ENCODE data around the gene FGF4. TPM values are rescaled to one million over a fixed set of nuclear protein-coding genes. Genes with fewer than 3 reads are reported as not detected.

FGF4 gene
- total and polyA plus RNA-seq, 2 donors: 0.09 to 0.14 TPM

DNA sequence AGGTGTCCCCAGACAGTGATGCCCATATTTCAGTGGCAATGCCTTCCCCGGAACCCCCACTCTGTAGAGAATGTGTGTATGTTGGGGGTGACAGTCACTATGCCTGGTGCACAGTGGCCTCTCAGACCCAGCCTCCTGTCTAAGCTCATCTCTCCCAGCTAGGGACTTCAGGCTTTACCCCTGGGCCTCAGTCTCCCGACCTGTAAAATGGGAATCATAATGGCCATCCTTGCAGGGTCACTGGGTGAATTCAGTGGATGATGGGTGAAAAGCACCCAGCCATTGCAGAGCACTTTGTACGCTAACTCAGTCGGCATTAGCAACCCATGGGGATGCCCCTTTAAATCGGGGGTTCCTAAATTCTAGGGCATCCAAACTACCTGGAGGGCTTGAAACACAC, 25.1 kb upstream of the FGF4 start:
- peaks cover 0 to 2% of the 10 kb centered on the region in 2 donors for H3K27me3 ChIP-seq (ENCODE audit: control insufficient read depth in 2 of 2, insufficient read depth in 1 of 2, low read length in 1 of 2)
- no peak overlapping the region for H3K27ac ChIP-seq (ENCODE audit: low read depth in 1 of 2, low read length in 1 of 2)
- WGBS: 98% methylated on average over 5 of the region's 5 CpGs
- H3K36me3 ChIP-seq (ENCODE audit: control insufficient read depth in 2 of 2, insufficient read depth in 2 of 2, low read length in 1 of 2): no peaks in the 10 kb centered on the region
- H3K9me3 ChIP-seq (ENCODE audit: control insufficient read depth in 2 of 2, insufficient read depth in 1 of 2, low read length in 1 of 2): no peaks in the 10 kb centered on the region
- DNase-seq (ENCODE audit: low read depth in 6 of 9, low spot score in 9 of 9): no peak
- no peaks in the 10 kb centered on the region for H3K4me1 ChIP-seq (ENCODE audit: control insufficient read depth in 2 of 2, insufficient read depth in 2 of 2, low read length in 2 of 2)
- H3K4me3 ChIP-seq (ENCODE audit: low read length in 2 of 2): no peak overlapping the region

DNA sequence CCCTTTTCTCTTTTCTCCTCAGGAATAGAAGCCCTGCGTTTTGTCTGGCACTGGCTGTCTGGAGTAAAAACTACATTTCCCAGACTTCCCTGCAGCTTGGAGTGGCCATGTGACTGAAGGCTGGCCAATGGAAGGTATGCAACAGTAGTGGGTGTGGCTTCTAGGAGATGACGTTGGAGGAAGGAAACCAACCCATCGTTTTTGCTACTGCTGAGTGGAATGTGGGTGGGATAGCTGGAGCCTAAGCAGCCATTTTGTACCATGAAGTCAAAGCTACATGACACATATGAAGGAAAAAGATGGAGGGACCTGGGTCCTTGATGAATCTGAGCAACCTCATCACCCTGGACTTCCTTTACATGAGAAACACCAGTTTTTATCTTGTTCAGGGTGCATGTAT, 24.4 kb upstream of the FGF4 start:
- WGBS: 24% methylated on average over 3 of the region's 3 CpGs
- H3K27me3 ChIP-seq (ENCODE audit: control insufficient read depth in 2 of 2, insufficient read depth in 1 of 2, low read length in 1 of 2): no peaks in the 10 kb centered on the region
- peak in 3 of 9 donors; percentile 5 to 27 (median 8) for DNase-seq (ENCODE audit: low read depth in 6 of 9, low spot score in 9 of 9)
- H3K27ac ChIP-seq (ENCODE audit: low read depth in 1 of 2, low read length in 1 of 2): no peak overlapping the region
- no peaks in the 10 kb centered on the region for H3K9me3 ChIP-seq (ENCODE audit: control insufficient read depth in 2 of 2, insufficient read depth in 1 of 2, low read length in 1 of 2)
- no peaks in the 10 kb centered on the region for H3K36me3 ChIP-seq (ENCODE audit: control insufficient read depth in 2 of 2, insufficient read depth in 2 of 2, low read length in 1 of 2)
- H3K4me3 ChIP-seq (ENCODE audit: low read length in 2 of 2): no peak overlapping the region
- no peaks in the 10 kb centered on the region for H3K4me1 ChIP-seq (ENCODE audit: control insufficient read depth in 2 of 2, insufficient read depth in 2 of 2, low read length in 2 of 2)

DNA sequence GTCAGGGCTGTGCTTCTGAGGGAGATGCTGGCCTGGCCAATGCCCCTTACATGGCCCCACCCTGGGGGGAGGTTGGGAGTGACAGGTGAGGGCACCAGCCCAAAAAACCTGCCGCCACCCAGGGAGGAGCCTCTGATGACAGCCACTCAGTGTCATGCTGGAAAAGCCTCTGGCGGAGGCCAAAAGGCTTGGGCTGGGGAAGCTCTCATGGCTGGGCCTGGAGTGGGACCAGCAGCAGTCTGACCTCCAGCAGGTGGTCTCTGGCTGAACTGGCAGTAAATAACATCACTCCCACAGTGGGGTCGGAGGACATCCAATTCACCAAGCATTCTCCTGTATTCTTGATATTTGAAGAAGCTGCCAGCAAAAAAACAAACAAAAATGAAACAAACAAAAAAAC, 24.0 kb upstream of the FGF4 start:
- no peaks in the 10 kb centered on the region for H3K27me3 ChIP-seq (ENCODE audit: control insufficient read depth in 2 of 2, insufficient read depth in 1 of 2, low read length in 1 of 2)
- no peak overlapping the region for H3K27ac ChIP-seq (ENCODE audit: low read depth in 1 of 2, low read length in 1 of 2)
- H3K9me3 ChIP-seq (ENCODE audit: control insufficient read depth in 2 of 2, insufficient read depth in 1 of 2, low read length in 1 of 2): no peaks in the 10 kb centered on the region
- H3K4me1 ChIP-seq (ENCODE audit: control insufficient read depth in 2 of 2, insufficient read depth in 2 of 2, low read length in 2 of 2): no peaks in the 10 kb centered on the region
- WGBS: 93% methylated on average over 3 of the region's 3 CpGs
- DNase-seq (ENCODE audit: low read depth in 6 of 9, low spot score in 9 of 9): no peak
- H3K4me3 ChIP-seq (ENCODE audit: low read length in 2 of 2): no peak overlapping the region
- H3K36me3 ChIP-seq (ENCODE audit: control insufficient read depth in 2 of 2, insufficient read depth in 2 of 2, low read length in 1 of 2): no peaks in the 10 kb centered on the region

DNA sequence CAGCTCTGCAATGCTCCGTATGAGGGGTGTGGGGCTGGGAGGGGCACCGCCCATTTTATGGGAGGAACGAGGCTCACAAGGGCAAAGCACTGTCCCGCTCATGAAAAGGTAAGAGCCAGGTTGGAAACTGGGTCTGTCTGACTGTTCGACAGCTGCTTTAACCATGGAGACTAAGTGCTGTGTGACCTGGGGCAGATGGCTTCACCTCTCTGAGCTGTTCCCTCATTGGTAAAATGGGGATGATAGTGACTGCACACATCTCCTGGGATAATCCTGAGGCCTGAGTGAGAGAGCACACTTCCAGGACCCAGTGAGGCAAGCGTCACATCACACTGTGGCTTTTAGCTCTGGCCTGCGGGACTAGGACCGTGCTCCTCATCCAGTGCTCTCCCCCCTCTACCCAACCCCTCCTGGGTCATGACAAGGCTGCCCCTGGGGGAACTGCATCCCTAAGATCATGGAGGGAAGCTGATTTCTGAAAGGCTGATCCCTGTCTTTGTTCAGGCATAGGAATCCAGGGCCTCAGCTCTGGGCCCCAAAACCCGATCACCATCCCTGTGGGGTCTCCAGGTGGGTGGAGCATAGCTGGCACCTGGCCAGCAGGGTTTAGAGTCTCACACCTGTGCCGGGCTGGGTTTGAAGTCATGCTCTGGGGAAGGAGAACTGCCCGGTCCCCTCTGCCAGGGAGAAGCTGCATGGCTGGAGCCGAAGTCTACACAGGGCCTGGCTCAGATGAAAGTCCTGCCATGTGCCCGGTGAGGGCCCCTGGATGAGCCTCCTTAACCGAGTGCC, 22.8 kb upstream of the FGF4 start:
- no peaks in the 10 kb centered on the region for H3K27me3 ChIP-seq (ENCODE audit: control insufficient read depth in 2 of 2, insufficient read depth in 1 of 2, low read length in 1 of 2)
- H3K4me3 ChIP-seq (ENCODE audit: low read length in 2 of 2): no peak overlapping the region
- no peaks in the 10 kb centered on the region for H3K36me3 ChIP-seq (ENCODE audit: control insufficient read depth in 2 of 2, insufficient read depth in 2 of 2, low read length in 1 of 2)
- H3K9me3 ChIP-seq (ENCODE audit: control insufficient read depth in 2 of 2, insufficient read depth in 1 of 2, low read length in 1 of 2): no peaks in the 10 kb centered on the region
- 85% methylated on average over 14 of the region's 14 CpGs for WGBS
- H3K27ac ChIP-seq (ENCODE audit: low read depth in 1 of 2, low read length in 1 of 2): no peak overlapping the region
- no peak for DNase-seq (ENCODE audit: low read depth in 6 of 9, low spot score in 9 of 9)
- H3K4me1 ChIP-seq (ENCODE audit: control insufficient read depth in 2 of 2, insufficient read depth in 2 of 2, low read length in 2 of 2): no peaks in the 10 kb centered on the region

DNA sequence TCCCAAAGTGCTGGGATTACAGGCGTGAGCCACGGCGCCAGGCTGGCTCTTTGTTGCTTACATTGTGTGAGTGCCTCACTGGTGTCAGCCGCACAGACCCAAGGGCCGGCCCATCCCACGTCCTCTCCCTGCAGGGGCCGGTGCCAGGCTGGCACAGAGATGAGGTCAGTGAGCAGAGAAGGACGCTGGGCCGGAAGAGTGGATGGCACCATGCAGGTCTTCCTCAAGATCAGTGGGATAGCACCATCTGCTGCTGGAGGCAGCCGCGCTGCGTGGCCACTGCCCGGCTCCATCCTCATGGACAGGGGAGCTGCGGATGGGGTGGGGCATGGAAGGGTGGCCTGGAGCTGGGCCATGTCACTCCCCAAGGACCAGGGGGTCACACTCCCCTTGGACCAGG, 22.0 kb upstream of the FGF4 start:
- WGBS: 88% methylated on average over 14 of the region's 14 CpGs
- Histone ChIP-seq H3K27me3 (ENCODE audit: control insufficient read depth in 2 of 2, insufficient read depth in 1 of 2, low read length in 1 of 2) (no peaks in the 10 kb centered on the region), H3K4me1 (ENCODE audit: control insufficient read depth in 2 of 2, insufficient read depth in 2 of 2, low read length in 2 of 2) (no peaks in the 10 kb centered on the region), H3K36me3 (ENCODE audit: control insufficient read depth in 2 of 2, insufficient read depth in 2 of 2, low read length in 1 of 2) (no peaks in the 10 kb centered on the region), H3K9me3 (ENCODE audit: control insufficient read depth in 2 of 2, insufficient read depth in 1 of 2, low read length in 1 of 2) (no peaks in the 10 kb centered on the region), H3K4me3 (ENCODE audit: low read length in 2 of 2) (no peak overlapping the region), H3K27ac (ENCODE audit: low read depth in 1 of 2, low read length in 1 of 2) (no peak overlapping the region)
- no peak for DNase-seq (ENCODE audit: low read depth in 6 of 9, low spot score in 9 of 9)

DNA sequence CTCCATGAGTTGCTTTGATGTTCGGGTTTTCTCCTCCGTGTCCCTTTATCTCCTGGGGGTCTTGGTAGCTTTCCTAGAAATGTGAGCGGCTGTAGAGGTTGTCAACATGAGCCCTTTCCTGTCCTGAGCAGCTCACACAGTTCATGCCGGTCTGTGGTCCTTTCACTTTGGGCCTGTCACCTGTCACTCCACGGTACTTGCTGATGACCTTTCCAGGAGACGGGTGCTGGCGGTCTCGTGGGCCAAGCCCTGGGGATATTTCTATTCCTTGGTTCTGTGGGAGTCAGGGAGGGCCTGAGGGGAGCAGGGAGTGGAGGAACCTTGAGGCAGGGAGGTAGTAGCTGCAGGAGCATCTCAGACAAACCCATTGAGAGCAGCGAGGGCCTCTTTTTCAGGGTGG, 20.9 kb upstream of the FGF4 start:
- Histone ChIP-seq H3K36me3 (ENCODE audit: control insufficient read depth in 2 of 2, insufficient read depth in 2 of 2, low read length in 1 of 2) (no peaks in the 10 kb centered on the region), H3K4me3 (ENCODE audit: low read length in 2 of 2) (no peak overlapping the region), H3K4me1 (ENCODE audit: control insufficient read depth in 2 of 2, insufficient read depth in 2 of 2, low read length in 2 of 2) (no peaks in the 10 kb centered on the region), H3K9me3 (ENCODE audit: control insufficient read depth in 2 of 2, insufficient read depth in 1 of 2, low read length in 1 of 2) (no peaks in the 10 kb centered on the region), H3K27me3 (ENCODE audit: control insufficient read depth in 2 of 2, insufficient read depth in 1 of 2, low read length in 1 of 2) (peaks cover 0 to 2% of the 10 kb centered on the region in 2 donors), H3K27ac (ENCODE audit: low read depth in 1 of 2, low read length in 1 of 2) (no peak overlapping the region)
- DNase-seq (ENCODE audit: low read depth in 6 of 9, low spot score in 9 of 9): no peak
- 87% methylated on average over 9 of the region's 9 CpGs for WGBS

DNA sequence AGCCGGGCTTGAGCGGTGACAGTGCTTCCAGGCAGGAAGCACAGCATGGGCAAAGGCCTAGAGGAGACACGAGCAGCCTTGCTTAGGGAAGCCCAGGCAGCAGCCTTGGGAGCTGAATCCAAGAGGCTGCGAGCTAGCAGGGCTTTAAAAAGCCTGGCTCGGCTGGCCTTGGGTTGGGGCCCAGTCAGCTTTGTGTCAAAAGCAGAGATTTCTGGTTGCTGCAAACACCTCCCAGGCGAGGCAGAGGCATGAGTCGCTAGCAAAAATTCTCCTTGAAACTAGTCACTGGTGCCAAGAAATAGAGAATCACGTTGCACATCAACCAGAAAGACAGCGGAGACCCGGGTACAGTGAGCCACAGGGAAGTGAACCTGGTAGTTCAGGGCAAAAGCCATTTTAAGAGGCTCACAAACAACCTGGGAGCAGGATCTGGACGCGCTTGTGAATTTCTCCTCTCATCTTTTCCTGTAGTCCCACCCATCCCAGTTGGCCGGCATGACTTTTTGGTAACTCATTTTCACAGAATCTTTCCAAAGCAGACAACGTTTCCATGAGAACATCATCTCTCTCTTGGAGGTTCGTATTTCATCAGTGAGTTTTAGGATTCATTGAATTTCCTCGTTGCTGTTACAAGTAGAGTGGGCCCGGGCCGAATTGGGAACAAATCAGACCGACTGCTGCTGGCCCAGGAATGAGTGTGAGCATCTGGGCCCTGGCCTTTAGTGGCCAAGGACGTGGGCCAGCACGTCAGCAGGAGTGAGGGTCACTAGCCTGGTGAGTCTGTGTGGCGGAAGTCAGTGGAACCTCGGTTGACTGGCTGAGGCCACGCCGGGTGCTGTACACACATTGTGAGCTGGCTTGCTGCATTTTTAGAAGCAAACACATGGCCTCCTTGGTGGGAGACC, 16.4 kb upstream of the FGF4 start:
- WGBS: 89% methylated on average over 25 of the region's 25 CpGs
- DNase-seq (ENCODE audit: low read depth in 6 of 9, low spot score in 9 of 9): no peak

DNA sequence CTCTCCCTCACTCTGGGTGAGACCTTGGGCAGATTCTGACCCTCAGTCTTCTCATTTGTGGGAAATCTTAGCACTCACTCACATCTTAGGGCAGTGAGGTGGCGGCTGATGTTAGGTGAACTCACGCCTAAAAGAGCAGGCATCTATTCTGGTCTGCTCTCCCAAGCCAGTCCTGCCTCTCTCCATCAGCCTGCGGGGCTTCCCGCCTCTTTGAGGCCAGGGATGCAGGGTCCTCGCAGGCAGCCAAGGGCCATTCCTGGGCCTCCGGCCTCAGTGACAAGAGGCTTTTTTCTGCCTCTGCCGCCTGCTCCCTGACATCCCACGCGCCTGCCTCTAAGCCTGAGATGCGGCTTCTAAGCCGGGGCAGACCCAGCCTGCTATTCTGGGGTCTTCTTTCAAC, 13.8 kb upstream of the FGF4 start:
- peaks cover 0 to 19% of the 10 kb centered on the region in 2 donors for H3K27me3 ChIP-seq (ENCODE audit: control insufficient read depth in 2 of 2, insufficient read depth in 1 of 2, low read length in 1 of 2)
- no peak overlapping the region for H3K27ac ChIP-seq (ENCODE audit: low read depth in 1 of 2, low read length in 1 of 2)
- no peaks in the 10 kb centered on the region for H3K9me3 ChIP-seq (ENCODE audit: control insufficient read depth in 2 of 2, insufficient read depth in 1 of 2, low read length in 1 of 2)
- H3K36me3 ChIP-seq (ENCODE audit: control insufficient read depth in 2 of 2, insufficient read depth in 2 of 2, low read length in 1 of 2): no peaks in the 10 kb centered on the region
- no peak overlapping the region for H3K4me3 ChIP-seq (ENCODE audit: low read length in 2 of 2)
- H3K4me1 ChIP-seq (ENCODE audit: control insufficient read depth in 2 of 2, insufficient read depth in 2 of 2, low read length in 2 of 2): peaks cover 0 to 3% of the 10 kb centered on the region in 2 donors
- no peak for DNase-seq (ENCODE audit: low read depth in 6 of 9, low spot score in 9 of 9)
- 92% methylated on average over 11 of the region's 11 CpGs for WGBS

More for the DNA sequence above, 16.4 kb upstream of the FGF4 start:
- Histone ChIP-seq H3K9me3 (ENCODE audit: control insufficient read depth in 2 of 2, insufficient read depth in 1 of 2, low read length in 1 of 2) (no peaks in the 10 kb centered on the region), H3K4me1 (ENCODE audit: control insufficient read depth in 2 of 2, insufficient read depth in 2 of 2, low read length in 2 of 2) (peaks cover 0 to 3% of the 10 kb centered on the region in 2 donors), H3K4me3 (ENCODE audit: low read length in 2 of 2) (no peak overlapping the region), H3K36me3 (ENCODE audit: control insufficient read depth in 2 of 2, insufficient read depth in 2 of 2, low read length in 1 of 2) (no peaks in the 10 kb centered on the region), H3K27ac (ENCODE audit: low read depth in 1 of 2, low read length in 1 of 2) (peak overlapping the region in 1 of 2 donors; percentile 32), H3K27me3 (ENCODE audit: control insufficient read depth in 2 of 2, insufficient read depth in 1 of 2, low read length in 1 of 2) (peaks cover 0 to 19% of the 10 kb centered on the region in 2 donors)

DNA sequence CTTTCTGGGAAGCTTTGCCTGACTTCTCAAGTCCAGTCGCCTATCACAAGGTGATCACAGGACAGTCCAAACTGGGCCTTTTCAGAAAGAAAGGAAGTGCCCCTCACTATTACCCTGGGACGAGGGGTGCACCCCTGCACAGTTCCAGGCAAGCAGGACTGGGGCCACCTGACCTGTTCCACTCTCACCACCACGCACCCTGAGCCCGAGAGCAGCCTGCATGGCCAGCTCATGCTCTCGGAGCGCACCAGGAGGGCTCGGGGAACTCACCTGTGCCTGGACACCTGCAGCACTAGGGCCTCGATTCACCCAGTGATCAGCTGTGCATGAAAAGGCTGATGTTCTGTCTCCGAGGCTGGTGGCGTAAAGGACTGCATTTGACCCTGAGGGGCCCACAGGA, 12.8 kb upstream of the FGF4 start:
- no peak for DNase-seq (ENCODE audit: low read depth in 6 of 9, low spot score in 9 of 9)
- Histone ChIP-seq H3K27ac (ENCODE audit: low read depth in 1 of 2, low read length in 1 of 2) (no peak overlapping the region), H3K4me1 (ENCODE audit: control insufficient read depth in 2 of 2, insufficient read depth in 2 of 2, low read length in 2 of 2) (peaks cover 0 to 3% of the 10 kb centered on the region in 2 donors), H3K27me3 (ENCODE audit: control insufficient read depth in 2 of 2, insufficient read depth in 1 of 2, low read length in 1 of 2) (peaks cover 0 to 19% of the 10 kb centered on the region in 2 donors), H3K9me3 (ENCODE audit: control insufficient read depth in 2 of 2, insufficient read depth in 1 of 2, low read length in 1 of 2) (no peaks in the 10 kb centered on the region), H3K4me3 (ENCODE audit: low read length in 2 of 2) (no peak overlapping the region), H3K36me3 (ENCODE audit: control insufficient read depth in 2 of 2, insufficient read depth in 2 of 2, low read length in 1 of 2) (no peaks in the 10 kb centered on the region)
- WGBS: 90% methylated on average over 10 of the region's 10 CpGs

All from thymus (tissue), 11 donors.